Colonic mucosa (tissue), 4 donors: ENCODE measurements around the gene COMMD10. TPM values are rescaled to one million over a fixed set of nuclear protein-coding genes. Genes with fewer than 3 reads are reported as not detected.
"Not testable (repeated sequence)": the region's sequence is repeated elsewhere in the genome, so short reads cannot be mapped to it uniquely, and the experiment has no call there.

ENCODE experiments used
- DNase-seq: peaks from one replicate; pipeline ENCODE4 v3.0.0-alpha.2; 2020
- H3K27ac ChIP-seq: fragments of 200-600 bp; one replicate; pipeline ENCODE4 v1.8.0; 2021
- H3K27me3 ChIP-seq: fragments of 200-600 bp; one replicate; pipeline ENCODE4 v1.8.0; 2021
- H3K36me3 ChIP-seq: fragments of 200-600 bp; one replicate; pipeline ENCODE4 v1.8.0; 2021
- H3K4me1 ChIP-seq: fragments of 200-600 bp; one replicate; pipeline ENCODE4 v1.8.0; 2021; ENCODE audit warnings: mild to moderate bottlenecking
- H3K4me3 ChIP-seq: fragments of 200-600 bp; one replicate; pipeline ENCODE4 v1.8.0; 2021
- H3K9ac ChIP-seq, 2 donors: one replicate each; pipeline ENCODE4 v1.7.0; 2013; ENCODE audit warnings: control low read depth in 2 of 2, low read depth in 2 of 2, low read length in 2 of 2
- H3K9me3 ChIP-seq: fragments of 200-600 bp; one replicate; pipeline ENCODE4 v1.8.0; 2021
- CTCF ChIP-seq: fragments of 200-600 bp; IDR thresholded peaks from one replicate; pipeline ENCODE4 v1.8.0; 2022; ENCODE audit warnings: antibody characterized with exemption, mild to moderate bottlenecking
- intact Hi-C: fragments of 100-400 bp; cut with DNase I; formaldehyde crosslinking; loops from one replicate; pipeline ENCODE4 v1.14.1; 2022
- total RNA-seq, 2 donors: library from RNA; stranded (reverse); fragmentation: NEBNext Ultra II Directional in 1 of 2; extraction: Animal tissue kit (Norgen Biotek cat#: 25700) in 1 of 2; gene quantifications; one replicate each; pipeline ENCODE4 v1.2.1, GENCODE V29; 2021
- donor health status: healthy.
- donor health status: DM: no; HTN: no; CAD: no.
- donor health status: DM: no; HTN: no; CAD: no.

The COMMD10 gene
- total RNA-seq, 2 donors from 2014 or later: 24.8 to 26.5 TPM

GRCh38 chr5:116076496-116076895 lies 8.3 kb upstream of the COMMD10 start:
- H3K9me3 ChIP-seq: no peaks in the 10 kb centered on the region
- intact Hi-C loops: no loop called here
- TF ChIP-seq CTCF: no peak
- no peak for DNase-seq
- H3K4me3 ChIP-seq: no peak overlapping the region
- H3K36me3 ChIP-seq: no peaks in the 10 kb centered on the region
- H3K4me1 ChIP-seq: no peaks in the 10 kb centered on the region
- H3K27me3 ChIP-seq: no peaks in the 10 kb centered on the region
- H3K9ac ChIP-seq: no peak overlapping the region
- H3K27ac ChIP-seq: no peak overlapping the region

GRCh38 chr5:116078199-116078598 lies 6.6 kb upstream of the COMMD10 start:
- Histone ChIP-seq H3K4me1 (no peaks in the 10 kb centered on the region), H3K27me3 (no peaks in the 10 kb centered on the region), H3K4me3 (no peak overlapping the region), H3K36me3 (no peaks in the 10 kb centered on the region), H3K9ac (no peak overlapping the region), H3K27ac (no peak overlapping the region), H3K9me3 (no peaks in the 10 kb centered on the region)
- DNase-seq: no peak
- intact Hi-C loops: no loop called here
- no peak for TF ChIP-seq CTCF

GRCh38 chr5:116084287-116084691 lies 536 bp upstream of the COMMD10 start:
- Histone ChIP-seq H3K4me3 (peak overlapping the region; percentile 59), H3K27ac (peak overlapping the region; percentile 58), H3K9ac (peak overlapping the region in 1 of 2 donors; percentile 81), H3K27me3 (no peaks in the 10 kb centered on the region), H3K9me3 (no peaks in the 10 kb centered on the region), H3K4me1 (peaks cover 12% of the 10 kb centered on the region), H3K36me3 (no peaks in the 10 kb centered on the region)
- intact Hi-C loops: no loop called here
- peak; percentile 33 for DNase-seq
- no peak for TF ChIP-seq CTCF

- H3K36me3 ChIP-seq, H3K9ac ChIP-seq, H3K9me3 ChIP-seq, H3K27me3 ChIP-seq, H3K4me3 ChIP-seq, H3K27ac ChIP-seq, intact Hi-C loops, DNase-seq: not testable (repeated sequence)
- H3K4me1 ChIP-seq: peaks cover 12% of the 10 kb centered on the region
These were observed 1.5 kb downstream of the COMMD10 start for GRCh38 chr5:116086309-116086708.

GRCh38 chr5:116088062-116088461 lies 3.2 kb downstream of the COMMD10 start:
- no peak for TF ChIP-seq CTCF
- Histone ChIP-seq H3K4me1 (peaks cover 12% of the 10 kb centered on the region), H3K27me3 (no peaks in the 10 kb centered on the region), H3K4me3 (no peak overlapping the region), H3K27ac (no peak overlapping the region), H3K36me3 (peaks cover 5% of the 10 kb centered on the region), H3K9me3 (no peaks in the 10 kb centered on the region), H3K9ac (no peak overlapping the region)
- no peak for DNase-seq
- intact Hi-C loops: no loop called here

GRCh38 chr5:116090302-116090701 lies 5.5 kb downstream of the COMMD10 start:
- H3K36me3 ChIP-seq: peaks cover 13% of the 10 kb centered on the region
- H3K9ac ChIP-seq: no peak overlapping the region
- H3K27me3 ChIP-seq: no peaks in the 10 kb centered on the region
- no peak overlapping the region for H3K4me3 ChIP-seq
- intact Hi-C loops: no loop called here
- no peak for TF ChIP-seq CTCF
- no peak for DNase-seq
- H3K9me3 ChIP-seq: no peaks in the 10 kb centered on the region
- peaks cover 7% of the 10 kb centered on the region for H3K4me1 ChIP-seq
- no peak overlapping the region for H3K27ac ChIP-seq
